Measurements from ENCODE around the gene NUCB2. TPM values are rescaled to one million over a fixed set of nuclear protein-coding genes. Genes with fewer than 3 reads are reported as not detected.
"Not testable (repeated sequence)": the region's sequence is repeated elsewhere in the genome, so short reads cannot be mapped to it uniquely, and the experiment has no call there.

The NUCB2 gene
- total RNA-seq, 1 experiment from 2014 or later: 24.3 TPM

- DNase-seq: no peak
Measured at GRCh38 chr11:17260020-17260419, 16.5 kb upstream of the NUCB2 start.

DNA sequence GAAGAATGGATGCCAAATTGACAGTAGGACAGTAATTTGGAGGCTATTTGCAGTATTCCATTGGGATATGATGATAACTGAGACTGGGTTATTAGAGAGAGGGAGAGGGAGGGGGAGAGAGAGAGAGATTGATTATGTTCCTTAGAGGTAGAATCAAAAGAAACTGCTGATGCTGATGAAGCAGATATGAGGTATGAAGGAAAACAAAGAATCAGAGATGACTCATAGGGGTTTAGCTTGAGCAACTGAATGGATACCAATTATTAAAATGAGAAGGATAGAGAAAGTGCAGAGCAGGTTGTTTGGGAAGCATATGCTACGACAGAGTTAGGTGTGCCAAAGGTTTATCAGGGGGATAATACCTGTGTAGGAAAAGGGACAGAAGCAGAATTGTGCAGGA lies 12.8 kb upstream of the NUCB2 start:
- Histone ChIP-seq H3K36me3 (no peaks in the 10 kb centered on the region), H3K27me3 (no peaks in the 10 kb centered on the region), H3K9me3 (no peaks in the 10 kb centered on the region), H3K4me3 (no peak overlapping the region)
- no peak for DNase-seq

More at GRCh38 chr11:17260020-17260419, 16.5 kb upstream of the NUCB2 start:
- Histone ChIP-seq H3K36me3 (no peaks in the 10 kb centered on the region), H3K27me3 (no peaks in the 10 kb centered on the region), H3K9me3 (no peaks in the 10 kb centered on the region), H3K4me3 (no peak overlapping the region)

DNA sequence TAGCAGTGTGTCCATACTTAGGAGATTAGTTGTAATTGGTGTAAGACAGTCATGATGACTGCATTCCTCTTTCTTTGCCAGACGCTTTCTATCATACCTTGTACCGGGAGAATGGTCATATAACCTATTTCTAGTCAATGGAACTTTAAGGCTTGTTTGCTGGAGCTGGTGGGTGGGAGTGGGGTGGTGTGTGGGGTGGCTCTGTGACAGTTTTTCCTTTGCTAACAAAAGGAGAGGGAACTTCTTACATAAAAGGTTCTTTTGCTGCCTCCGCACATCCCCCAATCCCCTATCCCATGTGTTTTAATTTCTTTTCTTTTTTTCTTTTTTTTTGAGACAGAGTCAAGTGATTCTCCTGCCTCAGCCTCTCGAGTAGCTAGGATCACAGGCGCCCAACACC lies 9.8 kb upstream of the NUCB2 start:
- H3K9me3 ChIP-seq: no peaks in the 10 kb centered on the region
- no peaks in the 10 kb centered on the region for H3K27me3 ChIP-seq
- no peaks in the 10 kb centered on the region for H3K36me3 ChIP-seq
- DNase-seq: no peak
- H3K4me3 ChIP-seq: no peak overlapping the region

DNA sequence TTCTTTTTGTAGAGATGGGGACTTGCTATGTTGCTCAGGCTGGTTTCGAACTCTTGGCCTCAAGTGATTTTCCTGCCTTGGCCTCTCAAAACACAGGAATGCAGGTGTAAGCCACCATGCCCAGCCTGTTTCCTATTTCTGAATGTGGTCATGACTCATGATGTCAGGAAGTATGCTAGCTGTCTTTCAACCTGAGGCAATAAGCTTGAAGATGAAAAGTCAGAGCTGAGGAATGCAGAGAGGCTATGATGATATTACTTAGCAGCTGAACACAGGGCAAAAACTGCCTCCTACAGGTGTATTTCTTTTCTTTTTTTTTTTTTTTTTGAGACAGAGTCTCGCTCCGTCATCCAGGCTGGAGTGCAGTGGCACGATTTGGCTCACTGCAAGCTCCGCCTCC lies 9.0 kb upstream of the NUCB2 start:
- Histone ChIP-seq H3K9me3 (no peaks in the 10 kb centered on the region), H3K27me3 (no peaks in the 10 kb centered on the region), H3K36me3 (no peaks in the 10 kb centered on the region), H3K4me3 (no peak overlapping the region)
- DNase-seq: no peak

DNA sequence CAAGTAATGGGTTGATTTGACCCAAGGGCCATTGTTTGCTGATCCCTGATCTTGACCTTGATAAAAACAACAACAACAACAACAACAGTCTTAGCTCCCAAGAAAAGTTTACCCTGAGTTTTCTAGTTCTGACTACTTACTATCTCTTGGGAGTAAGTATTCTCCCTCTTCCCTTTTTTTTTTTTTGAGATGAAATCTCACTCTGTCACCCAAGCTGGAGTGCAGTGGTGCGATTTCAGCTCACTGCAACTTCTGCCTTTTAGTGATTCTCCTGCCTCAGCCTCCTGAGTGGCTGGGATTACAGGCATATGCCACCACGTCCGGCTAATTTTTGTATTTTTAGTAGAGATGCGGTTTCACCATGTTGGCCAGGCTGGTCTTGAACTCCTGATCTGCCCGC lies 8.0 kb upstream of the NUCB2 start:
- not testable (repeated sequence) for DNase-seq, H3K9me3 ChIP-seq, H3K4me3 ChIP-seq, H3K27me3 ChIP-seq, H3K36me3 ChIP-seq

DNA sequence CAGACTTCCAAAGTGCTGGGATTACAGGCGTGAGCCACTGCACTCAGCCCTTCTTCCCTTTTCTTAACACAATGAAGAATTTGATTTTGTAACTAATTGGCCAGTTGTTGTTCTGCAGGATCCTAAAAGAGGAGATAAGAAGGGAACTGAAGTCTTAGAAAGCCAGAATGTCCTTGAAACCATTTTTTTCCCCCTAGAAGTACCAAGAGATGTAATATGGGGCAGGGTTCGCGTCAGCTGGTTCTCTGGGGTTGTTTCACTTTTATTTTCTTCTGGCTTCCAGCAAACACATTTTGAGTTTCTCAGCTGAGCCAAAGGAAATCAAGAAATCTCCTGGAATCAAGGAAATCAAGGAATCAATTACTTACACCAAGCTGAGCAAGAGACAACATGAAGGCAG lies 7.6 kb upstream of the NUCB2 start:
- H3K36me3 ChIP-seq: no peaks in the 10 kb centered on the region

DNA sequence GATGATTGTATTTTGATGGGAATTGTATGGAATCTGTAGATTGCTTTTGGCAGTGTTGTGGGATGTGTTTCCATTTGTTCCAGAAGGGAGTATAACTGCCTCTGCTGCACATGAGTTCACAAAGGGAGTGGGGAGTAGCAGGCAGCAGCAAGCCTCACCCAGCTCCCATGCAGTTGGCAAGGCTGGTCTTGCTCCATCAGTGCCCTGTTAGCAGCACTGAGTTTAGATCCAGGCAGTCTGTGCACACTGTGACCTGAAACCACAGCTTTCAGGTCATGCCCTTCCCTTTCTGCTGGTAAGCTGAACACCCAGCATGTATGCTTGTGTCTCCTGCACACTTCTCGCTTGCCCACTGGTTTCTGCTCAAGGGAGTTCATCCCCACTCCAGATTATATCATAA lies 3.7 kb upstream of the NUCB2 start:
- no peaks in the 10 kb centered on the region for H3K27me3 ChIP-seq
- H3K9me3 ChIP-seq: no peaks in the 10 kb centered on the region
- no peak overlapping the region for H3K4me3 ChIP-seq
- H3K36me3 ChIP-seq: no peaks in the 10 kb centered on the region
- DNase-seq: no peak

More for the DNA sequence above, 7.6 kb upstream of the NUCB2 start:
- Histone ChIP-seq H3K9me3 (no peaks in the 10 kb centered on the region), H3K4me3 (no peak overlapping the region), H3K27me3 (no peaks in the 10 kb centered on the region)
- DNase-seq: no peak

DNA sequence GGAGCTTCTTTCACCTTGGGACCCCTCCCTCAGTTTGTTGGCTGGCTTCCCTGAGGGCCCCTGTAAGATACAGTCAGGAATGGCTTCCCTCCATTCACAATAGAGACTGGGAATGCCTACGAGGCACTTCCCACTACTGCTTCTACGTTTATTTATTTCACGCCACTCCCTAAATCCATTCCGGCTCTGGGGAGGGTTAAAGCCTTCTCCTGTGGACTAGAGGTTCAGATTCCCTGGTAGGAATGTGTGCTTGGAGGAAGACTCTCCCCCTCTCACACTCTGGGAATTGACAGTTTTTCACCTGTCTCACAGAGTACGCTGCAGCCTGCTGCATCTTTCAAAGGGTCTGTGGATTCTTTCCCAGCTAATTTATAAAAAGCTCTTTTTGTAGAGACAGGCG lies 3.3 kb upstream of the NUCB2 start:
- Histone ChIP-seq H3K36me3 (no peaks in the 10 kb centered on the region), H3K9me3 (no peaks in the 10 kb centered on the region), H3K27me3 (no peaks in the 10 kb centered on the region), H3K4me3 (no peak overlapping the region)
- no peak for DNase-seq

DNA sequence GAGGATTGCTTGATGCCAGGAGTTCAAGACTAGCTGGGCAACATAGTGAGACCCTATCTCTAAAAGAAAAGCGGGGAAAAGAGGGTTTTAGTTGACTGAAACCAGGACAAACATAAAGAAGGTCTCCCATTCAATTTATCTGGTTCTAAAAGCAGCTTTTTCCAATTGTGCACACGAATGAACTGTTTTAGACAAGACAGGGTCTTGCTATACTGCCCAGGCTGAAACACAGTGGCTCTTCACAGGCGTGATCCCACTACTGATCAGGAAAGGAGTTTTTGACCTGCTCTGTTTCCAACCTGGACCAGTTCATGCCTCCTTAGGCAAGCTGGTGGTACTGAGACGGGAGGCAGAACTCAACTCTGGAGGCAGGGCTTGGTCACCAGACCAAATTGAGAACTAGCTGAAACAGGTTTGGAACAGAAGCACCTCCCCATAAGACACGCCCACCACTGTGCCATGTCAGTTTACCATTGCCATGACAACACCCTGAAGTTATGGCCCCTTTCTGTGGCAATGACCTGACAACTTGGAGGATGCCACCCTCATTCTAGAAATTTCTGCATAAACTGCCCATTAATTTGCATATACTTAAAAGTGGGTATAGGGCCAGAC lies 2.8 kb upstream of the NUCB2 start:
- H3K27me3 ChIP-seq: no peaks in the 10 kb centered on the region
- no peaks in the 10 kb centered on the region for H3K36me3 ChIP-seq
- no peak overlapping the region for H3K4me3 ChIP-seq
- no peak for DNase-seq
- no peaks in the 10 kb centered on the region for H3K9me3 ChIP-seq

DNA sequence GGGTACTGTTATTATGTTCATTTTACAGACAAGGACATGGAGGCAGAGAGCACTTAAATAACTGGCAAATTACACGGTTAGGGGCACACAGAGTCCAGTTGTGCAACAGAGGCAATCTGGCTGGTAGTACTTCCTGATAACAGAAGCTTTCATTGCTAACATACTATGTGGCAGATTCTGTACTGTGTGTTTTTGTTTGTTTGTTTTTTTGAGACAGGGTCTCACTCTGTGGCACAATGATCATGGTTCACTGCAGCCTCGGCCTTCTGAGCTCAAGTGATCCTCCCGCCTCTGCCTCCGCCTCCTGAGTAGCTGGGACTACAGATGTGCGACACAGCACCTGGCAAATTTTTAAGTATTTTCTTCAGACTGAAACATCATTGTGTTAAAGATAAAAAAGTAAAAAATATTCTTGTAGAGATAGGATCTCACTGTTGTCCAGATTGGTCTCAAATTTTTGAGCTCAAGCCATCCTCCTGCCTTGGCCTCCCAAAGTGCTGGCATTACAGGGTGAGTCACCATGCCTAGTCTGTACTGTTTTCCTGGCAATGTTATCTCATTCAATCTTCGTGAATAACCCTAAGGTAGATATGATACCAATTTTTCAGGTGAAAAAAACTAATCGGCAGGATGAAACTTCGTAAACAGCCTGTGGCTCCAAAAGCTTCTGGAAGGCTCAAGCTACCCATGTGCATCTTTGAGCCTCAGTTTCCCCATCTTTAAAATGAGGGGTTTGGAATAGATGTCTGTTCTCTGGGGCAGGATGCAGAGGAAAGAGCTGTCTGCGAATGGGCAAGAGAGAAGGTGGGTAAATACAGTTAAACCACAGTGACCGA lies 921 bp upstream of the NUCB2 start:
- Histone ChIP-seq H3K36me3 (no peaks in the 10 kb centered on the region), H3K9me3 (no peaks in the 10 kb centered on the region), H3K4me3 (peak overlapping the region; percentile 90), H3K27me3 (no peaks in the 10 kb centered on the region)
- DNase-seq: peak; percentile 19

DNA sequence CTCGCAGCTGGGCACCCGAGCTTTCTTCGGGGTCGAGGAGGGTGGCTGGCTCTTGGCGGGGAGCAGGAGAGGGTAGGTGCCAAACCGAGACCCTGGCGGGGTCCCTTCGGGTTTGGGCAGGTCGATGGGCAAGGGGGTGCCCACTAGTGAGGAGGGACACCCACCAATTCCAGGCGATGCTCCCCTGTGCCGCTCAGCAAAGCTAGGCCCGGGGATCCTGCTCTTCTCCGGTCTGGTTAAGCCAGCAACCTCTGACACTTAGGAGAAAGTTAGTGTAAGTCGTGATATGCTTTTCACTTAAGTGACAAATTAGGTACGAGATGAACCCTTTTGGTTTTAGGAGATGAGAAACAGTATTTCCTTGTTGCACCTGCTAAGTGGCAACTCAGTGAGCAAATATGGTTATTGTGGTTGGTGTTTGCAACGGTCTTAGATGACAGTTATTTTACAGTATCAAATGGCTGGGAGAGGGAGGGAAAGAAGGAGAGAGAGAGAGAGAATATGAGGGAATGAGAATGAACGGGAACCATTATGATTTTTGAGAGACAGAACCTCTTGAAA lies 565 bp downstream of the NUCB2 start:
- Histone ChIP-seq H3K27me3 (no peaks in the 10 kb centered on the region), H3K36me3 (no peaks in the 10 kb centered on the region), H3K4me3 (peak overlapping the region; percentile 90), H3K9me3 (no peaks in the 10 kb centered on the region)
- no peak for DNase-seq

DNA sequence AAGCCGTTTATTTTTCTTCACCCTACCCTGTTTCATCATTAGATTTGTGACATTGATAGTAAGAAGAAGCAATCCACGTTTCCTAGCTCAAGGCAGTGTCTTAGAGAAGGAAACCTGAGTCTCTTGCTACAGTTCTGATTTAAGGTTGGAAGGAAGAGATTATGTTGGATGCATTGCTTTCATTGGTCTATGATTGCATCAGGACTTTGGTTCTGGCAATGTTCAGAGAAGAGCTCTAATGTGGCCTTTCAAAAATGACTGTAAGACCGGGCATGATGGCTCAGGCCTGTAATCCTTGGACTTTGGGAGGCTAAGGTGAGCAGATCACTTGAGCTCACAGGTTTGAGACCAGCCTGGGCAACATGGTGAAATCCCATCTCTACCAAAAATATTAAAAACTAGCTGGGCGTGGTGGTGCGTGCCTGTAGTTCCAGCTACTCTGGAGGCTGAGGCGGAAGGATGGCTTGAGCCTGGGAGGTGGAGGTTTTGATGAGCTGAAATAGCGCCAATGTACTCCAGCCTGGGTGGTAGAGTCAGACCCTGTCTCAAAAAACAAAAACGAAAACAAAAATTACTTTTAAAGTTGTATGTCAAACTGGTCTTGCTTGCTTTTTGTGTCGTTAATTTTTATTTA lies 4.1 kb downstream of the NUCB2 start:
- Histone ChIP-seq H3K36me3 (peaks cover 20% of the 10 kb centered on the region), H3K9me3 (no peaks in the 10 kb centered on the region)
- no peak for DNase-seq

DNA sequence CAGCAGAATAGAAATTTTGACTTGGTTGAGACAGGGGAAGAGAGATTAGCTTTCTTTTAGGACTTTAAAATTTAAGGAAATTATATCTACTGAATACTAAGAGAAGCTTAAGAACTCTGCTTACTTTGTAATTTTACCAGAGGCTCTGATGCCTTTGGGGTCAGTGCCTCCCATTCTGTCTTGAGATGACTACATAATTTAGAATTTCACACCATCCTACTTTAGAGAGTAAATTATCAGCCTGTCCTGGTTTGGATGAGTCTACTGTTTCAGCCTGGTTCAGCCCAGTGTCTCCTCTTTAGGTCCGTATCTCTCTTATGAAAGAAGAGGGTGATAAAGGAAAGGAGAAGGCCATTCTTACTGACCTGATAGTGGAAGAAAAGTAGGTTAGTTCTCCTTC lies 9.8 kb downstream of the NUCB2 start:
- Histone ChIP-seq H3K4me3 (no peak overlapping the region), H3K27me3 (no peaks in the 10 kb centered on the region), H3K36me3 (peaks cover 23% of the 10 kb centered on the region), H3K9me3 (no peaks in the 10 kb centered on the region)
- no peak for DNase-seq

More for the DNA sequence above, 4.1 kb downstream of the NUCB2 start:
- Histone ChIP-seq H3K27me3 (no peaks in the 10 kb centered on the region), H3K4me3 (no peak overlapping the region)

GRCh38 chr11:17287058-17287457 lies 10.5 kb downstream of the NUCB2 start:
- Histone ChIP-seq H3K36me3 (peaks cover 23% of the 10 kb centered on the region), H3K9me3 (no peaks in the 10 kb centered on the region), H3K27me3 (no peaks in the 10 kb centered on the region), H3K4me3 (no peak overlapping the region)
- no peak for DNase-seq

DNA sequence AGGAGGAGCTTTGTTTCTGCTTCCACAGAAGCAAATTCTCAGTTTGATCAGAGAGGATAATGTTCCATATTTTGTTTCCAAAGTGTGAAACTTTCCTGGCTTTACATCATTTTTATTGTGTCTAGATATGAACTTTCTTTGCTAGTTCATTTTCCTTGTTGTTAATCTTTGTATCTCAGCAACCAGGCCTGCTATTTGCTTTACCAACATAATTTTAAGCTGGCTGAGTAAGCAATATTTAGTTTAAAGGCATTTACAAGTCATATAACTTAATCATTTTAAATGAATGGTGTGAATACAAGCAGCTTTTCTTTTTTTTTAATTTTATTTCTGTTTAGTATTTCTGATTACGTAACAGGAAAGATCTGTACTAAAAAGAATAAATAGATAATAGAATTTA lies 15.2 kb downstream of the NUCB2 start:
- Histone ChIP-seq H3K9me3 (no peaks in the 10 kb centered on the region), H3K4me3 (no peak overlapping the region), H3K36me3 (peaks cover 6% of the 10 kb centered on the region), H3K27me3 (no peaks in the 10 kb centered on the region)
- DNase-seq: no peak

DNA sequence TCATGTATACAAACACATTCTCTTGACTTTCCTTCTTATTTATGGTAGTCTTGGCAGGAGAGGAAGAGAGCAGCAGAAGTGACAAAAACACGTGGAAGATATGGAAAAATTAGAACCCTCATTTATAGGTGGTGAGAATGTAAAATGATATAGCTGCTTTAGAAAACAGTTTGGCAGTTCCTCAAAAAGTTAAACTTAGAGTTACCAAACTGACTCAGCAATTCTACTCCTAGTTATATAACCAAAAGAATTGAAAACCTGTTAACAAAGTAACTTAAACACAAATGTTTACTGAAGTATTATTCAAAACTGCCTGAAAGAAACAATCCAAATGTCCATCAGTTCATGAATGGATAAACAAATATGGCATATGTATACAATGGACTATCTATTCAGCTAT lies 16.8 kb downstream of the NUCB2 start:
- H3K36me3 ChIP-seq: peaks cover 6% of the 10 kb centered on the region
- H3K9me3 ChIP-seq: no peaks in the 10 kb centered on the region
- no peaks in the 10 kb centered on the region for H3K27me3 ChIP-seq
- H3K4me3 ChIP-seq: no peak overlapping the region
- no peak for DNase-seq

GRCh38 chr11:17294033-17294432 lies 17.5 kb downstream of the NUCB2 start:
- H3K9me3 ChIP-seq: no peaks in the 10 kb centered on the region
- H3K4me3 ChIP-seq: no peak overlapping the region
- DNase-seq: no peak
- H3K27me3 ChIP-seq: no peaks in the 10 kb centered on the region
- H3K36me3 ChIP-seq: peaks cover 6% of the 10 kb centered on the region

All from MG63 (cell line).